ENCODE measurements around the gene NLRP4. TPM values are rescaled to one million over a fixed set of nuclear protein-coding genes. Genes with fewer than 3 reads are reported as not detected.
A peak's percentile ranks its signal among the peaks of the same experiment; 100 is the strongest.

The NLRP4 gene
- total RNA-seq, 4 donors from 2014 or later, result not detected

GRCh38 chr19:55930996-55931515, 94.7 kb downstream of the NLRP4 start:
- peak in 1 of 2 donors; percentile 31 for DNase-seq (ENCODE audit: low spot score in 2 of 2)
- WGBS, 2 donors, result 84 to 86% methylated on average over 14 of the region's 14 CpGs
- intact Hi-C loops (cut with DNase I; ENCODE audit: low total_unique reads), result no loop called here
- no peak overlapping the region for H3K4me3 ChIP-seq (ENCODE audit: low read depth, poor library complexity, severe bottlenecking)
- TF ChIP-seq, protein P1, sequence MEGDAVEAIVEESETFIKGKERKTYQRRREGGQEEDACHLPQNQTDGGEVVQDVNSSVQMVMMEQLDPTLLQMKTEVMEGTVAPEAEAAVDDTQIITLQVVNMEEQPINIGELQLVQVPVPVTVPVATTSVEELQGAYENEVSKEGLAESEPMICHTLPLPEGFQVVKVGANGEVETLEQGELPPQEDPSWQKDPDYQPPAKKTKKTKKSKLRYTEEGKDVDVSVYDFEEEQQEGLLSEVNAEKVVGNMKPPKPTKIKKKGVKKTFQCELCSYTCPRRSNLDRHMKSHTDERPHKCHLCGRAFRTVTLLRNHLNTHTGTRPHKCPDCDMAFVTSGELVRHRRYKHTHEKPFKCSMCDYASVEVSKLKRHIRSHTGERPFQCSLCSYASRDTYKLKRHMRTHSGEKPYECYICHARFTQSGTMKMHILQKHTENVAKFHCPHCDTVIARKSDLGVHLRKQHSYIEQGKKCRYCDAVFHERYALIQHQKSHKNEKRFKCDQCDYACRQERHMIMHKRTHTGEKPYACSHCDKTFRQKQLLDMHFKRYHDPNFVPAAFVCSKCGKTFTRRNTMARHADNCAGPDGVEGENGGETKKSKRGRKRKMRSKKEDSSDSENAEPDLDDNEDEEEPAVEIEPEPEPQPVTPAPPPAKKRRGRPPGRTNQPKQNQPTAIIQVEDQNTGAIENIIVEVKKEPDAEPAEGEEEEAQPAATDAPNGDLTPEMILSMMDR (IDR thresholded peaks at IDR 0.05), result no peak
- TF ChIP-seq POLR2A (IDR thresholded peaks at IDR 0.05), result no peak

Other genes with a start within 250 kb of the NLRP4 start
- gene FIZ1, start 237.0 kb upstream of the NLRP4 start, total RNA-seq, result 10 to 100 TPM in 1 of 4 donors, 1 to 10 TPM in 3; 5.9 to 14.3 (median 7.7) TPM
- 10 to 100 TPM; 58.4 to 88.3 (median 78.3) TPM for gene ZNF524, start 236.3 kb upstream of the NLRP4 start, total RNA-seq
- gene ZNF865, start 230.9 kb upstream of the NLRP4 start, total RNA-seq, result 10 to 100 TPM in 3 of 4 donors, 1 to 10 TPM in 1; 8.1 to 17.8 (median 12.3) TPM
- 10 to 100 TPM in 2 of 4 donors, 1 to 10 TPM in 2; 5.7 to 10.3 (median 8.3) TPM for gene ZNF784, start 212.0 kb upstream of the NLRP4 start, total RNA-seq
- 10 to 100 TPM; 14.1 to 38.0 (median 22.9) TPM for gene ZNF580, start 195.5 kb upstream of the NLRP4 start, total RNA-seq
- 10 to 100 TPM; 20.1 to 27.3 (median 22.8) TPM for gene ZNF581, start 192.9 kb upstream of the NLRP4 start, total RNA-seq
- 10 to 100 TPM in 1 of 4 donors, 1 to 10 TPM in 3; 7.9 to 10.4 (median 8.5) TPM for gene CCDC106, start 188.3 kb upstream of the NLRP4 start, total RNA-seq
- gene U2AF2, start 181.5 kb upstream of the NLRP4 start, total RNA-seq, result 100 to 1,000 TPM in 3 of 4 donors, 10 to 100 TPM in 1; 78.8 to 149 (median 106) TPM
- 100 to 1,000 TPM in 3 of 4 donors, 10 to 100 TPM in 1; 81.2 to 189 (median 120) TPM for gene EPN1, start 161.3 kb upstream of the NLRP4 start, total RNA-seq
- not detected for gene NLRP9, start 98.1 kb upstream of the NLRP4 start, total RNA-seq
- not detected for gene RFPL4A, start 77.4 kb upstream of the NLRP4 start, total RNA-seq
- not detected for gene RFPL4AL1, start 67.4 kb upstream of the NLRP4 start, total RNA-seq
- gene NLRP11, start 4.5 kb upstream of the NLRP4 start, total RNA-seq, result under 1 TPM in 1 of 4 donors, not detected in 3; 0.10 TPM
- gene NLRP13, start 95.8 kb downstream of the NLRP4 start, total RNA-seq, result under 1 TPM in 1 of 4 donors, not detected in 3; 0.07 TPM
- not detected for gene NLRP8, start 111.3 kb downstream of the NLRP4 start, total RNA-seq
- not detected for gene NLRP5, start 150.2 kb downstream of the NLRP4 start, total RNA-seq